Neuronal stem cell (in vitro differentiated cells): ENCODE measurements around the gene OTOG.
A peak's percentile ranks its signal among the peaks of the same experiment; 100 is the strongest.

Experiments used
- DNase-seq: peaks from one replicate; pipeline ENCODE4 v3.0.0-alpha.2; 2013; ENCODE audit warnings: low spot score
- H2AFZ ChIP-seq: one replicate; pipeline ENCODE4 v1.6.1; 2013; ENCODE audit warnings: mild to moderate bottlenecking, low read length, inconsistent platforms
- H2AK5ac ChIP-seq: 2 replicates; pipeline ENCODE4 v1.6.1; 2013; ENCODE audit warnings: low read depth, mild to moderate bottlenecking, inconsistent platforms, low read length, moderate library complexity, mixed read lengths
- H2BK120ac ChIP-seq: 2 replicates; pipeline ENCODE4 v1.6.1; 2013; ENCODE audit warnings: low read depth, mild to moderate bottlenecking, inconsistent platforms, low read length, moderate library complexity, mixed read lengths
- H2BK12ac ChIP-seq: one replicate; pipeline ENCODE4 v1.6.1; 2013; ENCODE audit warnings: low read length, inconsistent platforms
- H2BK15ac ChIP-seq: 2 replicates; pipeline ENCODE4 v1.6.1; 2013; ENCODE audit warnings: mild to moderate bottlenecking, low read length, inconsistent platforms, mixed read lengths
- H2BK5ac ChIP-seq: one replicate; pipeline ENCODE4 v1.6.1; 2013; ENCODE audit warnings: inconsistent platforms, mild to moderate bottlenecking, low read length, moderate library complexity
- H3K14ac ChIP-seq: one replicate; pipeline ENCODE4 v1.6.1; 2013; ENCODE audit warnings: low read length, inconsistent platforms
- H3K18ac ChIP-seq: 2 replicates; pipeline ENCODE4 v1.6.1; 2013; ENCODE audit warnings: low read length, inconsistent platforms
- H3K23ac ChIP-seq: 2 replicates; pipeline ENCODE4 v1.6.1; 2013; ENCODE audit warnings: low read depth, mild to moderate bottlenecking, mixed read lengths, low read length, inconsistent platforms; ENCODE audit not compliant: poor library complexity
- H3K27ac ChIP-seq: replicated peaks from 3 replicates; pipeline ENCODE4 v1.5.1; 2013; ENCODE audit warnings: low read length, inconsistent platforms
- H3K27me3 ChIP-seq, 3 experiments: 2 replicates each; pipeline ENCODE4 v1.6.1; 2013; ENCODE audit warnings: low read length in 3 of 3, mild to moderate bottlenecking in 2 of 3, inconsistent platforms in 1 of 3, low read depth in 1 of 3, mixed read lengths in 1 of 3, moderate library complexity in 1 of 3; ENCODE audit not compliant: control insufficient read depth in 3 of 3, insufficient read depth in 3 of 3
- H3K36me3 ChIP-seq, 2 donors: replicated peaks in 1 of 2; 2 replicates each; pipeline ENCODE4 v1.6.1; 2013; ENCODE audit warnings: low read length in 2 of 2; ENCODE audit not compliant: control insufficient read depth in 2 of 2, insufficient read depth in 2 of 2
- H3K4ac ChIP-seq: 2 replicates; pipeline ENCODE4 v1.6.1; 2013; ENCODE audit warnings: inconsistent platforms, mild to moderate bottlenecking, low read length, moderate library complexity
- H3K4me1 ChIP-seq, 2 donors: 1 replicate in 1 of 2; 2 replicates in 1 of 2; pipeline ENCODE4 v1.6.1; 2013; ENCODE audit warnings: low read length in 2 of 2, low read depth in 1 of 2; ENCODE audit not compliant: control insufficient read depth in 2 of 2, insufficient read depth in 1 of 2
- H3K4me2 ChIP-seq: one replicate; pipeline ENCODE4 v1.6.1; 2013; ENCODE audit warnings: mild to moderate bottlenecking, low read length, inconsistent platforms; ENCODE audit not compliant: insufficient read depth, poor library complexity, severe bottlenecking
- H3K4me3 ChIP-seq, 2 donors: 2 replicates each; pipeline ENCODE4 v1.5.1; 2013; ENCODE audit warnings: low read length in 2 of 2, mild to moderate bottlenecking in 2 of 2, inconsistent platforms in 1 of 2, moderate library complexity in 1 of 2
- H3K79me1 ChIP-seq: one replicate; pipeline ENCODE4 v1.6.1; 2013; ENCODE audit warnings: low read depth, mild to moderate bottlenecking, inconsistent platforms, low read length, moderate library complexity
- H3K9ac ChIP-seq: one replicate; pipeline ENCODE4 v1.6.1; 2013; ENCODE audit warnings: mild to moderate bottlenecking, low read depth, low read length, inconsistent platforms; ENCODE audit not compliant: poor library complexity
- H3K9me3 ChIP-seq, 2 donors: replicated peaks in 1 of 2; 2 replicates each; pipeline versions ENCODE3 to v1.6.1; 2013; ENCODE audit warnings: low read length in 2 of 2, mild to moderate bottlenecking in 2 of 2, inconsistent platforms in 1 of 2, low read depth in 1 of 2, mixed read lengths in 1 of 2, moderate library complexity in 1 of 2; ENCODE audit not compliant: control insufficient read depth in 2 of 2, insufficient read depth in 1 of 2
- H4K8ac ChIP-seq: one replicate; pipeline ENCODE4 v1.6.1; 2013; ENCODE audit warnings: low read depth, mild to moderate bottlenecking, inconsistent platforms, low read length, moderate library complexity
- H4K91ac ChIP-seq: one replicate; pipeline ENCODE4 v1.6.1; 2013; ENCODE audit warnings: low read length, low read depth, mild to moderate bottlenecking, inconsistent platforms; ENCODE audit not compliant: poor library complexity
- WGBS, 2 donors: extraction: QIAGEN DNeasy Blood & Tissue Kit; methylation state at CpG; one replicate each; pipeline ENCODE4 v1.1.7; 2013; ENCODE audit warnings: missing lambda C conversion rate in 2 of 2, mixed read lengths in 1 of 2; ENCODE audit not compliant: insufficient read length in 2 of 2, insufficient replicate concordance in 1 of 2; ENCODE audit errors: extremely low coverage in 2 of 2; 5-methylcytosine and 5-hydroxymethylcytosine counted together

The OTOG gene

DNA sequence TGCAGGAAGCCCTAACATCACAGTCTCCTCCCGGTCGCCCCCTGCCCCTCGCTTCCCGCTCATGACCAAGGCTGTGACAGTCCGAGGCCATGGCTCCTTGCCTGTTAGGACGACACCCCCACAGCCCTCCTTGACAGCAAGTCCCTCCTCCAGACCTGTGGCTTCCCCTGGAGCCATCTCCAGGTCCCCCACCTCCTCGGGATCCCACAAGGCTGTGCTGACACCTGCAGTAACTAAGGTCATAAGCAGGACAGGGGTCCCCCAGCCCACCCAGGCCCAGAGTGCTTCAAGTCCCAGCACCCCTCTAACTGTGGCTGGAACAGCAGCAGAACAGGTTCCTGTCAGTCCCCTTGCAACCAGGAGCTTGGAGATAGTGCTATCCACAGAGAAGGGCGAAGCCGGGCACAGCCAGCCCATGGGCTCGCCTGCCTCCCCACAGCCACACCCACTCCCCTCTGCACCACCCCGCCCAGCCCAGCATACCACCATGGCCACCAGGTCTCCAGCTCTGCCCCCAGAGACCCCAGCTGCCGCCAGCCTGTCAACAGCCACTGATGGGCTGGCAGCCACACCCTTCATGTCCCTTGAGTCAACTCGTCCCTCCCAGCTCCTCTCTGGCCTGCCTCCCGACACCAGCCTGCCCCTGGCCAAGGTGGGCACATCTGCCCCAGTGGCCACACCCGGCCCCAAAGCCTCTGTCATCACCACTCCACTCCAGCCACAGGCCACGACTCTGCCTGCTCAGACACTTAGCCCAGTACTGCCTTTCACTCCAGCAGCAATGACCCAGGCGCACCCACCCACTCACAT, 63.2 kb downstream of the OTOG start:
- Histone ChIP-seq H3K9me3 (no peaks in the 10 kb centered on the region), H3K27ac (no peak overlapping the region), H2BK5ac (no peak overlapping the region), H3K18ac (peak overlapping the region; percentile 59), H3K4me1 (no peaks in the 10 kb centered on the region), H2BK120ac (no peak overlapping the region), H2BK15ac (no peak overlapping the region), H2AFZ (no peak overlapping the region), H3K27me3 (peaks cover 0 to 20% (median 2%) of the 10 kb centered on the region in 3 experiments), H3K4ac (no peak overlapping the region), H3K14ac (peak overlapping the region; percentile 59), H2AK5ac (no peak overlapping the region), H3K4me3 (no peak overlapping the region), H4K8ac (no peak overlapping the region), H3K4me2 (no peak overlapping the region), H3K23ac (peak overlapping the region; percentile 71), H3K9ac (no peak overlapping the region), H3K36me3 (no peaks in the 10 kb centered on the region), H3K79me1 (no peaks in the 10 kb centered on the region), H4K91ac (no peak overlapping the region), H2BK12ac (no peak overlapping the region)
- no peak for DNase-seq
- WGBS, 2 donors: no CpG with 5 or more reads among the region's 17 CpGs

DNA sequence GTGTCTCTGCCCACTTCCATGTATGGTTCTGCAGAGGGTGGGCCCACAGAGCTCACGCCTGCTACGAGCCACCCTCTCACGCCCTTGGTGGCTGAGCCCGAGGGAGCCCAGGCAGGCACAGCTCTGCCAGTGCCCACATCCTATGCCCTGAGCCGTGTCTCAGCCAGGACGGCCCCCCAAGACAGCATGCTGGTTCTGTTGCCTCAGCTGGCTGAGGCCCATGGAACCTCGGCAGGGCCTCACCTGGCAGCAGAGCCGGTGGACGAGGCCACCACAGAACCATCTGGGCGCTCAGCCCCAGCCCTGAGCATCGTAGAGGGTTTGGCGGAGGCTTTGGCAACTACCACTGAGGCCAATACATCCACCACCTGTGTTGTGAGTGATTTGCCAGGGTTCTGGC, 64.0 kb downstream of the OTOG start:
- Histone ChIP-seq H4K91ac (no peak overlapping the region), H3K79me1 (no peaks in the 10 kb centered on the region), H2AFZ (no peak overlapping the region), H3K18ac (peak overlapping the region; percentile 67), H3K27me3 (peaks cover 0 to 18% (median 2%) of the 10 kb centered on the region in 3 experiments), H4K8ac (no peak overlapping the region), H3K9me3 (no peaks in the 10 kb centered on the region), H2AK5ac (peak overlapping the region; percentile 78), H3K14ac (peak overlapping the region; percentile 72), H3K36me3 (no peaks in the 10 kb centered on the region), H3K4me2 (no peak overlapping the region), H3K23ac (no peak overlapping the region), H2BK12ac (peak overlapping the region; percentile 75), H3K9ac (peak overlapping the region; percentile 15), H2BK120ac (no peak overlapping the region), H3K4me1 (no peaks in the 10 kb centered on the region), H2BK5ac (no peak overlapping the region), H3K4me3 (peak overlapping the region in 1 of 2 donors; percentile 25), H3K4ac (no peak overlapping the region), H3K27ac (no peak overlapping the region), H2BK15ac (no peak overlapping the region)
- no CpG with 5 or more reads among the region's 12 CpGs for WGBS, 2 donors
- DNase-seq: no peak

DNA sequence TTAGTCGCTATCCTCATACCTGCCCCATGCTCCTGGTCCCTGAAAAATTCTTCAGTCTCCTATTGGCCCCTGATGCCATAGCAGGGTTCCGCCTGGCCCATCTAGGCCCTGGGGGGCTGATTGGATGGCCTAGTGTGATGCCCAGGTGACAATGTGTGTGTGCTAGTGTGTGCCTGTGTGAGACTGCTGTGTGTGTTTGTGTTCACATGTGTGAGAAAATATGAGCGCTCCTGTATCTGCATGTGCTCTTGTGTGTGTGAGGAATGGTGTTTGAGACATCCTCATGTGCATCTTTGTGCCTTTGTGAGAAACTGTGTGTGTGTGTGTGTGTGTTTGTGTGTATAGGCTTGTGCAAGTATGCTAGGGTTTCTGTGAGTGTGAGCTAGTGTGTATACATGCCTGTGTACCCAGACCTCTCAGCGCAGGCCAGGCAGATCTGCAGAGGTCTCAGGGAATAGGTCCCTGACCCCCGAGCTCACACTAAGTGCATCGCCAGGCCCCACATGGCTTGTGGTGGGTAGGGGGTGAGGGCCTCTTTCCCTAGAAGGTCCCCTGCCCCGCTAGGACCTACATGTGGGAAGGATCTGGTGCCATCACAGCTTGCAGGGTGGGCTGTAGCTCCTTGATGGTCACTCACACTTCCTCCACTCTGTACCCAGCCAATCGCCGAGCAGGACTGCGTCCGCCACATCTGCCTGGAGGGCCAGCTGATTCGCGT, 64.6 kb downstream of the OTOG start:
- H2AFZ ChIP-seq: no peak overlapping the region
- H3K4me2 ChIP-seq: no peak overlapping the region
- H2BK12ac ChIP-seq: no peak overlapping the region
- no peak for DNase-seq
- H3K4me3 ChIP-seq: no peak overlapping the region
- H3K14ac ChIP-seq: no peak overlapping the region
- H2AK5ac ChIP-seq: no peak overlapping the region
- H4K91ac ChIP-seq: peak overlapping the region; percentile 42
- no peak overlapping the region for H3K4ac ChIP-seq
- H2BK120ac ChIP-seq: no peak overlapping the region
- H3K27ac ChIP-seq: no peak overlapping the region
- no CpG with 5 or more reads among the region's 13 CpGs for WGBS, 2 donors
- H3K27me3 ChIP-seq: peaks cover 0 to 18% (median 2%) of the 10 kb centered on the region in 3 experiments
- H3K36me3 ChIP-seq: no peaks in the 10 kb centered on the region
- H3K18ac ChIP-seq: peak overlapping the region; percentile 5
- H2BK15ac ChIP-seq: no peak overlapping the region
- H3K23ac ChIP-seq: peak overlapping the region; percentile 31
- H4K8ac ChIP-seq: peak overlapping the region; percentile 48
- no peaks in the 10 kb centered on the region for H3K9me3 ChIP-seq
- H3K79me1 ChIP-seq: no peaks in the 10 kb centered on the region
- H2BK5ac ChIP-seq: peak overlapping the region; percentile 42
- H3K9ac ChIP-seq: no peak overlapping the region
- no peaks in the 10 kb centered on the region for H3K4me1 ChIP-seq
